Measurements from ENCODE around the gene GAPDHS. TPM values are rescaled to one million over a fixed set of nuclear protein-coding genes. Genes with fewer than 3 reads are reported as not detected.

Gene GAPDHS
- total RNA-seq, 3 donors from 2014 or later, result not detected

DNA sequence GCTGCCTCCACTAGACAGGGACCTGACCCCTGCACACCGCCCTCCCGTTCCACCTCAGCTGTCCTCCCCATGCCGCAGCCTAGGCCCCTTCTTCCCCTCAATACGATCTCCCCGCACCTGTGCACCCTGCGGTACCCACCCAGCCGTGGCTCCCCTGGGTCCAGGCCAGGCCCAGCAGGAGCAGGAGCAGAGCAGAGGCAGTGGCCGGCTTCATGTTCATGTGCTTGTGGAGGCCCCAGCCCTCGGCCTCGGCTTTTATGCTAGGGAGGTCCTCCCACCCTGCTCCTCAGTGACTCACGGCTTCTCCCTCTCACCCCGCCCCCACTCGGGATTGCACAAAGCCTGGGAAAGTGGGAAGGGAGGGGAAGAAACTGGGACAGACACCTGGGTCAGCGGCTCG lies 31.6 kb upstream of the GAPDHS start:
- H3K4me3 Mint-ChIP-seq, result no peak overlapping the region
- DNase-seq (no peak), ATAC-seq (no peak)
- H3K4me1 Mint-ChIP-seq (ENCODE audit: low read depth), result no peaks in the 10 kb centered on the region
- no peaks in the 10 kb centered on the region for H3K36me3 Mint-ChIP-seq (ENCODE audit: insufficient read depth)
- peaks cover 22% of the 10 kb centered on the region for H3K27me3 Mint-ChIP-seq (ENCODE audit: low read depth)
- H3K9me3 Mint-ChIP-seq, result no peaks in the 10 kb centered on the region

GRCh38 chr19:35502751-35503150 lies 30.5 kb upstream of the GAPDHS start:
- no peak overlapping the region for H3K4me3 Mint-ChIP-seq
- peaks cover 22% of the 10 kb centered on the region for H3K27me3 Mint-ChIP-seq (ENCODE audit: low read depth)
- H3K4me1 Mint-ChIP-seq (ENCODE audit: low read depth), result no peaks in the 10 kb centered on the region
- DNase-seq (no peak), ATAC-seq (no peak)
- no peaks in the 10 kb centered on the region for H3K36me3 Mint-ChIP-seq (ENCODE audit: insufficient read depth)
- no peaks in the 10 kb centered on the region for H3K9me3 Mint-ChIP-seq

DNA sequence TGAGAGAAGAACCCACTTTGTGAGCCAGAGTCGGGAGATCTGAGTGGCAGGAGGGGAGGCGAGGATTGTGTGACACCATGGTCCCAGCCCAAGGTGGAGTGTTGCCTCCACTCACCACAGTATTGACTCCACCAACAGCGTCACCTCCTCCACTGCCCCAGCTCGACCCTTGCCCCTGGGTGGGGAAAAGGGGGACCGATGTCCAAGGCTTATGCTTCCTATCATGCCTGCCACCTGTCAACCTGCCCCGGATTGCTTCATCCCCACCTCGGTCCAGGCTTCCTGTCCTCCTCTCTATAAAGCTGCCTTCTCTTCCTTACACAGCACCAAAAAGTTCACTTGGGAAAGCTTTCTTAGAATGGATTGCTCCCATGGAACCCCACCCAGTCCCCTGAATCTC lies 27.2 kb upstream of the GAPDHS start:
- Mint-ChIP-seq H3K4me3 (no peak overlapping the region), H3K36me3 (ENCODE audit: insufficient read depth) (no peaks in the 10 kb centered on the region), H3K27me3 (ENCODE audit: low read depth) (peaks cover 36% of the 10 kb centered on the region), H3K4me1 (ENCODE audit: low read depth) (peaks cover 14% of the 10 kb centered on the region), H3K9me3 (no peaks in the 10 kb centered on the region)
- DNase-seq, result no peak
- ATAC-seq, result no peak

GRCh38 chr19:35507561-35507960 lies 25.7 kb upstream of the GAPDHS start:
- Mint-ChIP-seq H3K9me3 (no peaks in the 10 kb centered on the region), H3K36me3 (ENCODE audit: insufficient read depth) (no peaks in the 10 kb centered on the region), H3K4me3 (no peak overlapping the region), H3K27me3 (ENCODE audit: low read depth) (peaks cover 39% of the 10 kb centered on the region), H3K4me1 (ENCODE audit: low read depth) (peaks cover 14% of the 10 kb centered on the region)
- no peak for ATAC-seq
- DNase-seq, result no peak

DNA sequence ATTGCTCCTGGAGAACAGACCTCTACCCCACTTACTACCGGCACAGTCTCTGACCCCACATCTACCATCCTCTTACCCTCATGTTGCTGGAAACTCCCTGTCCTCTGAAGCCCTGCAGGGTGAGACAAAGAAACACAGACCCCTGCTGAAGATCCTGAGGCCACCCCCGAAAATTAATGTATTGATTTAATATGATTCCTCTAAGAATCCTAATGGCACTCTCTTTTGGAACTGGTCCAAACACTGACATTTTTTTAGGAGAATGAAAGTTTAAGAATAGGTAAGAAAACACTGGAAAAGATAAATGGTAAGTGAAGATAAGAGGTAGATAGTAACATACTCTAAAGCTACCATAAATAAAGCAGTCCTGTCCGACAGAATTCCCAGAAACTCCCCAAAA lies 25.1 kb upstream of the GAPDHS start:
- Mint-ChIP-seq H3K36me3 (ENCODE audit: insufficient read depth) (no peaks in the 10 kb centered on the region), H3K4me3 (no peak overlapping the region), H3K9me3 (no peaks in the 10 kb centered on the region), H3K4me1 (ENCODE audit: low read depth) (peaks cover 14% of the 10 kb centered on the region), H3K27me3 (ENCODE audit: low read depth) (peaks cover 38% of the 10 kb centered on the region)
- no peak for DNase-seq
- no peak for ATAC-seq

DNA sequence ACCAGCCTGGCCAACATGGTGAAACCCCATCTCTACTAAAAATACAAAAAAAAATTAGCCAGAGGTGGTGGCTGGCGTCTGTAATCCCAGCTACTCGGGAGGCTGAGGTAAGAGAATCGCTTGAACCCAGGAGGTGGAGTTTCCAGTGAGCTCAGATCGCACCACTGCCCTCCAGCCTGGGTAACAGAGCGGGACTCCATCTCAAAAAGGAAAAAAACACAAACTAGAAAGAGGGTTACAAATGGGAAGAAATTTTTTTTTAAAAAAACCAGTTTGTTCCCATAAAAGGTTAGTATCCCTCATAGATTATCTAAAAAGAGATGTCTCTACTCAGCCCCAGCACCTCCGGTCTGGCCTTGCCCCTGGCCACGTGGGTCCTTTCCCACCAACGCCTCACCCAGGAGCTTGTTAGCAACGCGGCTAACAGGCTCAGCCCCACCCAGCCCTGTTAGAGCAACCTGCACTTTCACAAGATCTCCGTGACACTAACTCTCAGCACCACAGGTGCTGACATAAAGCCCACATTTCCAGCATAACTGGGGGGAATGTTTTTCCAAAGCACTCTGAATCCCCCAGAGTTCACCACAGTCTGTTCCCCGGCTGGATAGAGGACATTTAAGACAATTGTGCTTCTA lies 24.1 kb upstream of the GAPDHS start:
- Mint-ChIP-seq H3K4me1 (ENCODE audit: low read depth) (peaks cover 14% of the 10 kb centered on the region), H3K9me3 (no peaks in the 10 kb centered on the region), H3K36me3 (ENCODE audit: insufficient read depth) (no peaks in the 10 kb centered on the region), H3K27me3 (ENCODE audit: low read depth) (peaks cover 37% of the 10 kb centered on the region), H3K4me3 (no peak overlapping the region)
- DNase-seq, result peak; percentile 24
- ATAC-seq, result peak; percentile 50 to 53

DNA sequence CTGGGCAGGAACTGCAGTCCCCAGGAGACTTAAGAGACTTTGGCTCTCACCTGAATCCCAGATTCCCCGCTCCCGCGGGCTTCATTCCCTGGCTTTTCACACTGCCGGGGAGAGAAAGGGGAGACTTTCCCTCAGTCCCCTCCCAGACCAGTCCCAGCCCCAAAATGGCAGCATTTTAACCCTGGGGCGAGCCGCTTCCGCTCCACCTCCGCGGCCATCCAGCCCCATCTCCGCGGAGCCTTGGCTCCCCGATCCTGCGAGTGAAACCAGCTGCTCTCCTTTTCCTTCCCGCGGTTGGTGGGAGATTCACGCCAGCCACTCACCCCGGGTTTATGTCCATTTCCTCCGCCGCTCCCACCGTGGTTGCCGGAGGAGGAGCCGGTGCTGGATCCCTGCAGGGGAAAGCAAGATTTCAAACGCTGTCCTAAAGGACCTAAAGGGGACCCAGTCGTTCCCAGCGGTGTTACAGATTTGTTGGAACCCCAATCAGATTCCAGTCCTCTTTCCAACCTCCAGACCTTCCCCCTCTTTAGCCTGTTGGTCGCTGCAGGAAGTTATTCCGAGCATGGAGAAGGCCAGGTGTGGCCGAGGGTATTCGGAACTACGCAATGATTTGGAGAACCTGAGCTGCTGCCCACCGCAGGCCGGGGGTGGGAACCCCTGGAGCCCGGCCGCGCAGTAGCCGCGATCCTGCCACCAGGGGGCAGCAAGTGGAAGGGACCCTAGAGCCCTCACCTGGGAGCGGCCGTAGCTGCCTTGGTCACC lies 23.2 kb upstream of the GAPDHS start:
- Mint-ChIP-seq H3K4me3 (peak overlapping the region; percentile 75), H3K27me3 (ENCODE audit: low read depth) (peaks cover 37% of the 10 kb centered on the region), H3K4me1 (ENCODE audit: low read depth) (peaks cover 14% of the 10 kb centered on the region), H3K36me3 (ENCODE audit: insufficient read depth) (no peaks in the 10 kb centered on the region), H3K9me3 (no peaks in the 10 kb centered on the region)
- ATAC-seq (peak; percentile 79 to 87), DNase-seq (peak; percentile 73)

GRCh38 chr19:35510626-35510964 lies 22.7 kb upstream of the GAPDHS start:
- Mint-ChIP-seq H3K4me3 (peak overlapping the region; percentile 75), H3K9me3 (no peaks in the 10 kb centered on the region), H3K36me3 (ENCODE audit: insufficient read depth) (no peaks in the 10 kb centered on the region), H3K27me3 (ENCODE audit: low read depth) (peaks cover 32% of the 10 kb centered on the region), H3K4me1 (ENCODE audit: low read depth) (peaks cover 14% of the 10 kb centered on the region)
- ATAC-seq (no peak), DNase-seq (no peak)

DNA sequence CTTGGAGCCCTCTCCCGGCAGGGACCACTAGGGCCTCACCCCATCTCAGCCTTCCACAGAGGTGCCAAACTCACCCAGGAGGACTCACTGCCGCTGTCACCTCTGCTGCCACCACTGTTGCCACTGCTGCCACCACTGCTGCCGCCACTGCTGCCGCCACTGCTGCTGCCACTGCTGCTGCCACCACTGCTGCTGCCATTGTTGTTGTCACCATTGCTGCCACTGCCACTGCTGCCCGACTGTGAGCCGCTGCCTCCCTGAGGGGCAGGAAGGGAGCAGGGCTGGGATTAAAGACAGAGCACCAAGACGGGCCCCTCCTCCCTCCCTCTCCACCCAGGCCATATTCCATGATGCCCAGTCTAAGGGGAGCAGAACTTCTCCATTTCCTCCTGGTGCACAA lies 21.9 kb upstream of the GAPDHS start:
- ATAC-seq, result no peak
- no peak overlapping the region for H3K4me3 Mint-ChIP-seq

GRCh38 chr19:35512831-35513627 lies 20.2 kb upstream of the GAPDHS start:
- Mint-ChIP-seq H3K27me3 (ENCODE audit: low read depth) (peaks cover 25% of the 10 kb centered on the region), H3K36me3 (ENCODE audit: insufficient read depth) (no peaks in the 10 kb centered on the region), H3K9me3 (no peaks in the 10 kb centered on the region), H3K4me1 (ENCODE audit: low read depth) (peaks cover 14% of the 10 kb centered on the region), H3K4me3 (no peak overlapping the region)
- no peak for DNase-seq
- ATAC-seq, result no peak

More for the DNA sequence above, 21.9 kb upstream of the GAPDHS start:
- Mint-ChIP-seq H3K9me3 (no peaks in the 10 kb centered on the region), H3K27me3 (ENCODE audit: low read depth) (peaks cover 28% of the 10 kb centered on the region), H3K4me1 (ENCODE audit: low read depth) (peaks cover 14% of the 10 kb centered on the region), H3K36me3 (ENCODE audit: insufficient read depth) (no peaks in the 10 kb centered on the region)
- DNase-seq, result no peak

- Mint-ChIP-seq H3K27me3 (ENCODE audit: low read depth) (peaks cover 19% of the 10 kb centered on the region), H3K4me1 (ENCODE audit: low read depth) (peaks cover 14% of the 10 kb centered on the region), H3K4me3 (no peak within 1 kb of the TSS), H3K9me3 (no peaks in the 10 kb centered on the region), H3K36me3 (ENCODE audit: insufficient read depth) (no peaks in the 10 kb centered on the region)
- DNase-seq, result no peak
- no peak for ATAC-seq
These were observed 19.5 kb upstream of the GAPDHS start, which contains the start of gene DMKN for GRCh38 chr19:35513628-35514281. Gene DMKN (minus strand): TSS chr19:35513649. CDS start chr19:35513475, 174 bp downstream.

DNA sequence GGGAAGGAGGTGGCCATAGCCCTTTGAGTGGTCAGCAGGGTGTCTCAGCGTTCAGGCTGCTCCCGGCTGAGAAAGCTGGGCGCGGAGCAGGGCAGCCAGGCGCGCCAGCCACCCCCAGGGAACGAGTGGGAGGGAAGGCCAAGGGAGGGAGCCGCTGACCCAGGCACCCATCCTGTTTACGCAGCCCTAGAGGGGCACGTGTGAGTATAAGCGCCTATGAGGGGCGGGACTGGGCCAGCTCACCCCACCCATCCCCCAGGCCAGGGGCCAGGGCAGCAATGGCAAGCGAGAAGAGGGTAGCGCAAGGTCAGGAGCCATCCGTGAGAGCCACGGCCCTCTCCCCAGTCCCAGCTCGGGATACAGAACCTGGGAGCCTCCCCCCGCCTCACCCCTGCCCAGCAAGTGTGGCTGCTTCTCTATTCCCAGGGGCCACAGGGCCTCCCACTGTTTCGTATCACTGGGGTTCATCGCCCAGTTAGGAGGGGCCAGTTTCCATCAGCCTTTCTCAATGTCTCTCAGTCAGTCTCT lies 18.9 kb upstream of the GAPDHS start:
- Mint-ChIP-seq H3K4me1 (ENCODE audit: low read depth) (peaks cover 12% of the 10 kb centered on the region), H3K27me3 (ENCODE audit: low read depth) (peaks cover 20% of the 10 kb centered on the region), H3K4me3 (no peak overlapping the region), H3K9me3 (no peaks in the 10 kb centered on the region), H3K36me3 (ENCODE audit: insufficient read depth) (no peaks in the 10 kb centered on the region)
- ATAC-seq (no peak), DNase-seq (no peak)

GRCh38 chr19:35516310-35516709 lies 16.9 kb upstream of the GAPDHS start:
- DNase-seq (no peak), ATAC-seq (no peak)
- Mint-ChIP-seq H3K36me3 (ENCODE audit: insufficient read depth) (no peaks in the 10 kb centered on the region), H3K9me3 (no peaks in the 10 kb centered on the region), H3K4me3 (no peak overlapping the region), H3K27me3 (ENCODE audit: low read depth) (peaks cover 14% of the 10 kb centered on the region), H3K4me1 (ENCODE audit: low read depth) (no peaks in the 10 kb centered on the region)

GRCh38 chr19:35517342-35517741 lies 15.9 kb upstream of the GAPDHS start:
- Mint-ChIP-seq H3K27me3 (ENCODE audit: low read depth) (peaks cover 10% of the 10 kb centered on the region), H3K36me3 (ENCODE audit: insufficient read depth) (no peaks in the 10 kb centered on the region), H3K9me3 (no peaks in the 10 kb centered on the region), H3K4me1 (ENCODE audit: low read depth) (no peaks in the 10 kb centered on the region), H3K4me3 (no peak overlapping the region)
- ATAC-seq, result no peak
- DNase-seq, result no peak

All from activated T-cell treated with anti-CD3 and anti-CD28 coated beads, Interleukin-2, amount 50 U/mL, for 4 hours (primary cell).